ENCODE results near the gene NKAIN2.
A peak's percentile ranks its signal among the peaks of the same experiment; 100 is the strongest.
"Not testable (repeated sequence)": the region's sequence is repeated elsewhere in the genome, so short reads cannot be mapped to it uniquely, and the experiment has no call there.

Gene NKAIN2

GRCh38 chr6:123965894-123966293 is 162.2 kb downstream of the NKAIN2 start:
- Histone ChIP-seq H3K27ac (no peak overlapping the region), H3K9ac (no peak overlapping the region), H3K4me2 (no peak overlapping the region), H3K36me3 (no peaks in the 10 kb centered on the region), H3K9me3 (replicated peaks in 1 of 11) (no peaks in the 10 kb centered on the region), H4K20me1 (no peaks in the 10 kb centered on the region), H3K4me3 (no peak overlapping the region), H3K4me1 (peaks cover 0 to 20% (median 8%) of the 10 kb centered on the region in 10 experiments; a peak in 11 of 20 replicates), H3K27me3 (no peaks in the 10 kb centered on the region)
- TF ChIP-seq Cebpa-rat (IDR thresholded peaks at IDR 0.05): no peak

DNA sequence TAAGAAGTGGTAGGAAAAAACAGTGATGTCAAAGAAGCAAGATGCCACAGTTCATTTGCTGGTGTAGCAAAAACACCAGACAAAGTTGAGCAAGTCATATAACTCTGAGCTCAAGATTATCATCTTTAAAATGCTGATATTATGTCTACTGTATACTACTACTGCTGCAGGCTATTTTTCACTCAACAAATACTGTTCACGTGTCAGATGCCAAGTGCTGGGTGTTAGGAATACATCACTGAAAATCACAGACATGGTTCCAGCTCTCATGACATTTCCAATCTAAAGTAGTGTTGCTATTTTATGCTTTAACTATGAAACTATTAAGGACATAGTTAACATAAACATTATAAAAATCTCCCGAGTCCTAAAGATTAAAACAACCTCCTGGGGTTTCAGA is 163.0 kb downstream of the NKAIN2 start:
- H3K4me1 ChIP-seq: peaks cover 0 to 20% (median 8%) of the 10 kb centered on the region in 10 experiments; a peak in 11 of 20 replicates
- H3K36me3 ChIP-seq: no peaks in the 10 kb centered on the region
- no peak overlapping the region for H3K27ac ChIP-seq
- no peaks in the 10 kb centered on the region for H4K20me1 ChIP-seq
- H3K4me3 ChIP-seq: no peak overlapping the region
- no peak overlapping the region for H3K4me2 ChIP-seq
- no peak for TF ChIP-seq Cebpa-rat (IDR thresholded peaks at IDR 0.05)
- no peaks in the 10 kb centered on the region for H3K27me3 ChIP-seq
- no peaks in the 10 kb centered on the region for H3K9me3 ChIP-seq (replicated peaks in 1 of 11)
- H3K9ac ChIP-seq: no peak overlapping the region

- Histone ChIP-seq H3K9me3 (replicated peaks in 1 of 11) (no peaks in the 10 kb centered on the region), H3K9ac (no peak overlapping the region), H3K4me3 (no peak overlapping the region), H3K36me3 (no peaks in the 10 kb centered on the region), H3K27ac (no peak overlapping the region), H3K4me2 (peak overlapping the region in 4 of 11 experiments; percentile 1 to 41 (median 32); a peak in 5 of 22 replicates), H3K4me1 (peaks cover 0 to 20% (median 8%) of the 10 kb centered on the region in 10 experiments; a peak in 11 of 20 replicates), H4K20me1 (no peaks in the 10 kb centered on the region), H3K27me3 (no peaks in the 10 kb centered on the region)
- no peak for TF ChIP-seq Cebpa-rat (IDR thresholded peaks at IDR 0.05)
These were observed 164.2 kb downstream of the NKAIN2 start for GRCh38 chr6:123967905-123968304.

DNA sequence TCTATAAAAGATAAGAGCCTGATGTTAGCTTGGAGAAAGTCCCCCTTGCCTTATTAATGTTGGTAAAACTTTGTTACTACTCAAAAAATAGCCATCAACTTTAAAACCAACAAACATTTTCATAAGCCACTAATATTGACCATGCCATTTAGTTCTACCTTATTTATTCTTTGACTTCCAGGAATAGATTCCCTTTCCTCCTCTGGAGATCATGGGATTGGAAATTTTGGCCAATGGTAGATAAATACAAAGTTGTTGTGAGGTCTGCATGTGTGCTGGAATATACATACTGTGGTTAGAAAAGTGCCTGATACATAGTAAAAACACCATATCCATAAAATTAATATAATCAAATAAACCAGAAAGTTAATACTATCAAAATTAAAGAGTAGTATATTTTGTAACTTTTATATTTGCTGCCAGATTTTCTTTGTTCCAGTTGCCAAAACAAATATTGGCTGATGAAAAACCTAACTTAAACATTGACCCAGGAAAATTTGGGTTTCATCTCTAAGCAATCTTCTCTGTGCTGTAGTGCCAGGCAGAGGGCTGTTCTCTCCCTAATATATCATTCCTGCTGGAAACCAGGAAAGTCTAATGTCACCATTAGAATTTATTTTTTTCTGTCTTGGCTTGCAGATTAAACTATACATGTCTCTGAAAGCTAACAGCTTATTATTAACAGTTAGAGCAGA is 169.1 kb downstream of the NKAIN2 start:
- no peak for TF ChIP-seq Cebpa-rat (IDR thresholded peaks at IDR 0.05)
- H3K9ac ChIP-seq: no peak overlapping the region
- no peak overlapping the region for H3K4me2 ChIP-seq
- no peak overlapping the region for H3K27ac ChIP-seq
- no peaks in the 10 kb centered on the region for H3K27me3 ChIP-seq
- H3K9me3 ChIP-seq (replicated peaks in 1 of 11): peaks cover 0 to 12% (median 5%) of the 10 kb centered on the region in 11 experiments; a peak in 4 of 22 replicates
- H3K36me3 ChIP-seq: no peaks in the 10 kb centered on the region
- peaks cover 0 to 20% (median 8%) of the 10 kb centered on the region in 10 experiments; a peak in 11 of 20 replicates for H3K4me1 ChIP-seq
- no peak overlapping the region for H3K4me3 ChIP-seq
- H4K20me1 ChIP-seq: no peaks in the 10 kb centered on the region

DNA sequence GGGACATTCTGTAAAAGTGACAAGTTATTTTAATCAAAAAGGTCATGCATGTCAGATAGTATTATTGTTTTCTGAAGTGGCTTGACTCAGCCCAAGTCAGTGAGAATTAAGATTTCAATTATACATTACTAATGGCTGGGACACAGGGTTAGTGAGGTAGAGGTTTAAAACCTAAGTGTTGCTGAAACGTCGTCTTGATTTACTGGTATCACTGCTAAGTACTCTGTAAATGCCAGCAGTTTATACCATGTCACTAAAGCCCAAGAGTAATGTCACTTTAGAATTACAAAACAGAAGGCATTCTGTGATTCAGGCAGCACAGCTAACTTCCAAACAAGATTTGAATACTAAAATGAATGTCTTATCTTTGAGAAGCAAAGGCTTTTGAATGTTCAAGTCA is 176.6 kb downstream of the NKAIN2 start:
- no peak overlapping the region for H3K9ac ChIP-seq
- no peak overlapping the region for H3K4me3 ChIP-seq
- H3K4me1 ChIP-seq: no peaks in the 10 kb centered on the region
- H4K20me1 ChIP-seq: no peaks in the 10 kb centered on the region
- H3K9me3 ChIP-seq (replicated peaks in 1 of 11): peaks cover 0 to 6% (median 5%) of the 10 kb centered on the region in 11 experiments; a peak in 4 of 22 replicates
- H3K4me2 ChIP-seq: no peak overlapping the region
- no peaks in the 10 kb centered on the region for H3K27me3 ChIP-seq
- H3K27ac ChIP-seq: no peak overlapping the region
- no peaks in the 10 kb centered on the region for H3K36me3 ChIP-seq
- TF ChIP-seq Cebpa-rat (IDR thresholded peaks at IDR 0.05): no peak

DNA sequence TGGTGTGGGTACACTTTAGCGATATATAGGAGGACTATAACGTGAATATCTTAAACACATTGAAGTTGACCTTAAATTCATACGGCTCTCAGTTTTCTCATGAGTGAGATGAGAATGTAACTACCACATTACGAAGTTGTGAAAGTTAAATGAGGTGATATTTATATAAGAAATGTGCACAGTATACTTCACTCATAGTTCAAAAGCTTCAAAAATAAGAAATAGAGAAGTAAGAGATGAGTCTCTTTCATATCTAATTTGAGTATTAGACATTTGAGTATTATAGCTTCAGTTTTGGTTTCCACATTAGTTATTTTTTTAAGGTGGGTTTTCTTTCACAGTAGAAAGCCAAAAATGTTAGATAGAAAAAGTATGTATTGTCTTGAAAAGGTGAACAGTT is 183.3 kb downstream of the NKAIN2 start:
- no peak overlapping the region for H3K9ac ChIP-seq
- no peak overlapping the region for H3K4me2 ChIP-seq
- H3K27ac ChIP-seq: no peak overlapping the region
- no peaks in the 10 kb centered on the region for H3K27me3 ChIP-seq
- no peaks in the 10 kb centered on the region for H4K20me1 ChIP-seq
- no peak overlapping the region for H3K4me3 ChIP-seq
- no peaks in the 10 kb centered on the region for H3K36me3 ChIP-seq
- no peaks in the 10 kb centered on the region for H3K9me3 ChIP-seq (replicated peaks in 1 of 11)
- TF ChIP-seq Cebpa-rat (IDR thresholded peaks at IDR 0.05): no peak
- H3K4me1 ChIP-seq: no peaks in the 10 kb centered on the region; a peak in 1 of 20 replicates

DNA sequence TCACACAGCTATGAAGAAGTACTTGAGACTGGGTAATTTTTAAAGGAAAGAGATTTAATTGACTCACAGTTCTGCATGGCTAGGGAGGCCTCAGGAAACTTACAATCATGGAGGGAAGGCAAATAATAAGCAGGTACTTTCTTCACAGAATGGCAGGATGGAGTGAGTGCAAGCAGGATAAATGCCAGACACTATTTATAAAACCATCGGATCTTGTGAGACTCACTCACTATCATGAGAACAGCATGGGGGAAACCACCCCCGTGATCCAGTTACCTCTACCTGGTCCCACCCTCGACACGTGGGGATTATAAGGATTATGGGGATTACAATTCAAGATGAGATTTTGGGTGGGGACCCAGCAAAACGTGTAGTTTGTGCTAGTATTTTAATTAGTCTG is 186.3 kb downstream of the NKAIN2 start:
- not testable (repeated sequence) for H3K9me3 ChIP-seq (replicated peaks in 1 of 11); H3K9ac ChIP-seq; H4K20me1 ChIP-seq; H3K4me3 ChIP-seq; H3K4me1 ChIP-seq; H3K4me2 ChIP-seq; H3K27ac ChIP-seq; H3K27me3 ChIP-seq; H3K36me3 ChIP-seq

DNA sequence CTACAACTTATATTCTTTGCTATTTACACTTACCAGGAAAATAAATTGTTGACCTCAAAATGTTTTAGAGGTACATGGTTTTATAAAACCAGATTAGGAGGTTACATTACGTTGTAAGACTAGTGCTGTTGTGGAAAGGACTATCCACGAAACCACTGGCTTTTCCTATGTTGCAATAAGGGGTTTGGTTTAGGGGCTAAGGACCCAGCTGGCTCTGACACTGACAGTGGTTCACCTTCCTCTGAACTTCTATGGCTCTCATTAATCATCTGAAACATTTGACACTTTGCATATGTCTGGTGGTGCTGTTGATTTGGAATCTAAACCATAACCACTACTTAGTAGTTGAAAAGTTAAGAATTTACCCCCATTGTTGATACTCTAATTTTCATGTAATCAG is 186.7 kb downstream of the NKAIN2 start:
- Histone ChIP-seq H3K36me3 (no peaks in the 10 kb centered on the region), H3K4me1 (no peaks in the 10 kb centered on the region; a peak in 1 of 20 replicates), H3K4me3 (no peak overlapping the region), H3K27me3 (no peaks in the 10 kb centered on the region), H3K9ac (no peak overlapping the region), H3K4me2 (peak overlapping the region in 1 of 11 experiments; percentile 31; a peak in 1 of 22 replicates), H3K9me3 (replicated peaks in 1 of 11) (no peaks in the 10 kb centered on the region), H3K27ac (no peak overlapping the region), H4K20me1 (no peaks in the 10 kb centered on the region)
- TF ChIP-seq Cebpa-rat (IDR thresholded peaks at IDR 0.05): no peak

GRCh38 chr6:123994168-123994567 is 190.5 kb downstream of the NKAIN2 start:
- Histone ChIP-seq H4K20me1 (no peaks in the 10 kb centered on the region), H3K9me3 (replicated peaks in 1 of 11) (no peaks in the 10 kb centered on the region), H3K27ac (no peak overlapping the region), H3K4me3 (no peak overlapping the region), H3K4me2 (no peak overlapping the region), H3K9ac (no peak overlapping the region), H3K36me3 (no peaks in the 10 kb centered on the region), H3K27me3 (no peaks in the 10 kb centered on the region), H3K4me1 (no peaks in the 10 kb centered on the region; a peak in 1 of 20 replicates)
- no peak for TF ChIP-seq Cebpa-rat (IDR thresholded peaks at IDR 0.05)
